K562 (cell line): Measurements from ENCODE around the gene MRPL44. TPM values are rescaled to one million over a fixed set of nuclear protein-coding genes. Genes with fewer than 3 reads are reported as not detected.

Experiments used
- AFF1 ChIP-seq, 2 experiments: fragments of 450-650 bp; IDR thresholded peaks; 2 replicates each; pipeline ENCODE4 v1.6.1; 2018; ENCODE audit warnings: mild to moderate bottlenecking in 2 of 2, low read depth in 1 of 2; ENCODE audit not compliant: partially characterized antibody in 2 of 2
- ATF1 ChIP-seq, 2 experiments: fragments of 450-650 bp in 1 of 2; IDR thresholded peaks; 2 replicates each; pipeline ENCODE4 v1.6.1; 2016; ENCODE audit warnings: missing compliant biosample characterization in 1 of 2, missing genetic modification characterization in 1 of 2
- BDP1 ChIP-seq: IDR thresholded peaks from 3 replicates; pipeline ENCODE4 v1.6.1; 2011; ENCODE audit not compliant: insufficient read length, insufficient read depth
- CBFA2T3 ChIP-seq: fragments of 450-650 bp; IDR thresholded peaks from 2 replicates; pipeline ENCODE4 v1.6.1; 2017
- ETS1 ChIP-seq: conservative IDR thresholded peaks from 2 replicates; pipeline ENCODE4 v1.6.1; 2011; ENCODE audit warnings: low read depth, mild to moderate bottlenecking, low read length; ENCODE audit not compliant: control insufficient read depth
- LCOR ChIP-seq: sonication (generic); formaldehyde crosslinking; IDR thresholded peaks from 2 replicates; pipeline ENCODE4 v1.8.0; 2022; ENCODE audit warnings: mild to moderate bottlenecking, missing genetic modification reagents
- MECOM ChIP-seq: fragments of 250-450 bp; sonication (Bioruptor Pico); IDR thresholded peaks from 2 replicates; pipeline ENCODE4 v1.8.0; 2022; ENCODE audit warnings: inconsistent platforms
- NCOA6 ChIP-seq: fragments of 450-650 bp; IDR thresholded peaks from 2 replicates; pipeline ENCODE4 v1.6.1; 2017; ENCODE audit warnings: mild to moderate bottlenecking
- NFRKB ChIP-seq: fragments of 450-650 bp; IDR thresholded peaks from 2 replicates; pipeline ENCODE4 v1.6.1; 2016; ENCODE audit warnings: low read depth
- POLR2H ChIP-seq: IDR thresholded peaks from 2 replicates; pipeline ENCODE4 v1.6.1; 2016; ENCODE audit warnings: missing genetic modification characterization, low read depth, mild to moderate bottlenecking, control low read depth, missing compliant biosample characterization, moderate library complexity
- SAFB2 ChIP-seq: fragments of 200-400 bp; formaldehyde crosslinking; IDR thresholded peaks from 2 replicates; pipeline ENCODE4 v1.6.1; 2018; ENCODE audit warnings: borderline replicate concordance, low read length, low read depth, moderate library complexity; ENCODE audit not compliant: severe bottlenecking
- SMARCA5 ChIP-seq: fragments of 450-650 bp; IDR thresholded peaks from 2 replicates; pipeline ENCODE4 v1.6.1; 2016
- SMARCE1 ChIP-seq: fragments of 450-650 bp; IDR thresholded peaks from 2 replicates; pipeline ENCODE4 v1.7.1; 2016; ENCODE audit warnings: mild to moderate bottlenecking
- SOX6 ChIP-seq: fragments of 450-650 bp; IDR thresholded peaks from 2 replicates; pipeline ENCODE4 v1.6.1; 2014; ENCODE audit warnings: mild to moderate bottlenecking
- TAF7 ChIP-seq: fragments of 450-650 bp; IDR thresholded peaks from 2 replicates; pipeline ENCODE4 v1.6.1; 2016; ENCODE audit warnings: missing genetic modification characterization, missing compliant biosample characterization
- TEAD1 ChIP-seq, 2 experiments: fragments of 450-650 bp in 1 of 2; sonication (generic) in 1 of 2; formaldehyde crosslinking; IDR thresholded peaks; 2 replicates each; pipeline versions ENCODE4 v1.4.0 to v1.8.0; 2020 to 2022; ENCODE audit warnings: mild to moderate bottlenecking in 2 of 2, missing genetic modification reagents in 1 of 2
- THAP12 ChIP-seq: fragments of 250-450 bp; sonication (Bioruptor Pico); IDR thresholded peaks from 2 replicates; pipeline ENCODE4 v1.9.0; 2021; ENCODE audit warnings: mild to moderate bottlenecking, inconsistent platforms
- USF2 ChIP-seq: sonication (generic); formaldehyde crosslinking; IDR thresholded peaks from 2 replicates; pipeline ENCODE4 v1.5.0; 2020; ENCODE audit warnings: missing genetic modification reagents
- ZBED1 ChIP-seq: IDR thresholded peaks from 2 replicates; pipeline ENCODE4 v1.6.1; 2014
- ZNF584 ChIP-seq: fragments of 200-800 bp; sonication (Bioruptor generic); IDR thresholded peaks from 2 replicates; pipeline ENCODE4 v1.6.1; 2016; ENCODE audit warnings: low read depth, mild to moderate bottlenecking, missing genetic modification characterization, missing compliant biosample characterization
- polyA plus RNA-seq, 8 experiments: library from polyadenylated mRNA; depleted of rRNA in 4 of 8; stranded (reverse) in 5 of 8; unstranded in 3 of 8; fragments of >200 nt; fragmentation: Nextera tagmentation in 2 of 8; fragmentation: Illumina TruSeq in 1 of 8; extraction: Ambion mirVana in 2 of 8; extraction: Trizol in 1 of 8; gene quantifications; 2 replicates each; pipeline versions ENCODE4 v1.2.1 to v1.2.3, GENCODE V29; 2011 to 2014; ENCODE audit warnings: inconsistent platforms in 1 of 8, missing spikeins in 1 of 8
- total RNA-seq, 7 experiments: library from RNA; depleted of rRNA in 6 of 7; stranded (reverse); fragments of >200 nt in 6 of 7; fragmentation: Illumina TruSeq in 2 of 7; extraction: Trizol in 2 of 7; gene quantifications; 2 replicates each; pipeline versions ENCODE4 v1.2.1 to v1.2.3, GENCODE V29; 2011 to 2021; ENCODE audit warnings: low replicate concordance in 1 of 7

MRPL44 gene
- total and polyA plus RNA-seq, 9 of the 15 experiments (the other 6 are each of a cell fraction or from before 2014, with no cell fraction given) = 10.4 to 26.0 (median 20.2) TPM

GRCh38 chr2:223995569-223995968, 38.3 kb downstream of the MRPL44 start (continued):
- TF ChIP-seq NCOA6 (no peak), SMARCA5 (no peak; the same call in 1 of the 2 replicates), CBFA2T3 (no peak), NFRKB (no peak), MECOM (CRISPR knock-in tag) (no peak), POLR2H (tag) (peak; percentile 55), TAF7 (tag) (no peak), TEAD1 (CRISPR knock-in tag; IDR thresholded peaks at IDR 0.05) (no peak; a peak in 1 of 4 replicates), ATF1 (CRISPR knock-in tag; IDR thresholded peaks at IDR 0.05) (no peak), ATF1 (tag; IDR thresholded peaks at IDR 0.05) (0 out of 2 replicates have a peak, but pooled peaks have one; percentile 32), SAFB2 (no peak), AFF1 (IDR thresholded peaks at IDR 0.05; ENCODE audit: low read depth in 1 of 2, partially characterized antibody in 2 of 2) (peak in 1 of 2 experiments; percentile 48), ZBED1 (no peak), LCOR (CRISPR knock-in tag) (no peak), SOX6 (peak; percentile 62), ETS1 (no peak), USF2 (CRISPR knock-in tag) (no peak), THAP12 (CRISPR knock-in tag) (no peak), ZNF584 (0 out of 2 replicates have a peak, but pooled peaks have one; percentile 56), BDP1 (no peak), SMARCE1 (peak; percentile 31; the same call in 1 of the 2 replicates)
